ENCODE measurements around the gene ARL4D. TPM values are rescaled to one million over a fixed set of nuclear protein-coding genes. Genes with fewer than 3 reads are reported as not detected.

The ARL4D gene
- total and polyA plus RNA-seq, 2 of the 8 experiments (the other 6 are each of a cell fraction or from before 2014, with no cell fraction given), result 8.4 to 9.2 TPM

DNA sequence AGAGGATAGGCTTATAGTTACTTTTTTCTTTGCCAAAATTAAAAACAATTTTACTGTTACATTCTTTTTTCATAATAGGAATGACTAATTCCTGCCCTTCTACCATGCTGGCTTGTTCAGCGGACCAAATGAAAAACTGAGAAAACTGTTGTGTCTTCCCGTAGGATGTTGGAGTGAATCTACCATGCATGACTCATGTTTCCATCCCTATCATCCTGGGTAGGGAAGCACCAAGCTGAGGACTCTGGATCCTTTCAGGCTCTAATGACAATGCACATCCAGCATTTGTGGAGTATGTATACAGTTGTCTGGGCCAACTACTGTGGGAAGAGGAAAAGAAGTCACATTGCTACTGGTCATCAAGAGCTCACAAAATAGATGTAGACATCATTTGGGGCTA, 43.9 kb downstream of the ARL4D start:
- Histone ChIP-seq H3K4ac (replicated peaks; ENCODE audit: insufficient read length, low read depth, low read length) (no peak overlapping the region), H3K9me3 (ENCODE audit: insufficient read depth in 2 of 2, low read depth in 1 of 2, low read length in 1 of 2) (no peaks in the 10 kb centered on the region), H3K23me2 (ENCODE audit: low read depth, low read length) (no peaks in the 10 kb centered on the region), H2BK5ac (ENCODE audit: low read depth, low read length) (no peak overlapping the region), H2AK5ac (ENCODE audit: low read depth, low read length) (no peak overlapping the region), H3K14ac (ENCODE audit: insufficient read length) (no peak overlapping the region), H3K9ac (replicated peaks in 1 of 4; ENCODE audit: extremely low read depth in 1 of 4, low read depth in 3 of 4, low read length in 3 of 4) (no peak overlapping the region), H3K56ac (replicated peaks; ENCODE audit: insufficient read length, low read depth, low read length) (no peak overlapping the region), H2BK15ac (ENCODE audit: low read length) (no peak overlapping the region), H2BK20ac (ENCODE audit: low read length) (no peak overlapping the region), H4K91ac (replicated peaks; ENCODE audit: insufficient read length, low read length) (no peak overlapping the region), H3K27ac (ENCODE audit: low read depth, low read length) (no peak overlapping the region), H3K4me1 (replicated peaks in 1 of 4; ENCODE audit: control insufficient read depth in 3 of 4, insufficient read depth in 4 of 4, low read length in 3 of 4) (peaks cover 0 to 2% (median 0%) of the 10 kb centered on the region in 4 experiments; a peak in 3 of 7 replicates), H3K27me3 (replicated peaks in 1 of 4; ENCODE audit: control insufficient read depth in 3 of 4, extremely low read depth in 1 of 4, insufficient read depth in 3 of 4, low read length in 3 of 4) (no peaks in the 10 kb centered on the region), H2BK120ac (replicated peaks; ENCODE audit: low read depth, low read length) (no peak overlapping the region), H4K8ac (ENCODE audit: extremely low read depth, insufficient read depth, low read length) (no peak overlapping the region), H3K36me3 (ENCODE audit: control insufficient read depth in 2 of 4, insufficient read depth in 4 of 4, low read length in 3 of 4) (no peaks in the 10 kb centered on the region), H3K4me3 (ENCODE audit: extremely low read depth in 1 of 4, insufficient read depth in 2 of 4, low read depth in 3 of 4, low read length in 4 of 4) (no peak overlapping the region), H4K20me1 (replicated peaks in 1 of 2; ENCODE audit: control insufficient read depth in 1 of 2, insufficient read depth in 2 of 2, low read length in 2 of 2) (no peaks in the 10 kb centered on the region), H3K4me2 (ENCODE audit: insufficient read depth in 1 of 2, low read depth in 2 of 2, low read length in 2 of 2) (no peak overlapping the region), H3K18ac (ENCODE audit: extremely low read depth, low read length) (no peak overlapping the region), H2BK12ac (ENCODE audit: low read depth, low read length) (no peak overlapping the region), H3K79me1 (ENCODE audit: low read depth, low read length) (no peaks in the 10 kb centered on the region), H3K79me2 (ENCODE audit: control insufficient read depth in 1 of 2, insufficient read depth in 2 of 2, low read length in 2 of 2) (no peaks in the 10 kb centered on the region), H4K5ac (ENCODE audit: insufficient read length, low read depth, low read length) (no peak overlapping the region), H2AFZ (ENCODE audit: low read length) (no peak overlapping the region), H3K23ac (ENCODE audit: insufficient read length) (no peak overlapping the region)
- no peak for DNase-seq (ENCODE audit: low read depth in 1 of 2, low spot score in 2 of 2)
- ChIA-PET CTCF (ENCODE audit: partially characterized antibody) (interaction anchor here (0.6 kb wide), 1 partner anchor 39 kb away, joined by 3 read pairs; no protein-coding TSS in a partner anchor), POLR2A (ENCODE audit: partially characterized antibody) (interaction anchor here (1.3 kb wide), 1 partner anchor 41 kb away, joined by 3 read pairs; the partner anchor contains the start of gene DHX8)
- TF ChIP-seq HDAC2 (IDR thresholded peaks at IDR 0.05; ENCODE audit: borderline replicate concordance in 1 of 2, low read depth in 2 of 2, low read length in 2 of 2) (no peak), CBX8 (IDR thresholded peaks at IDR 0.05; ENCODE audit: borderline replicate concordance, low read depth, low read length) (no peak), RFX5 (IDR thresholded peaks at IDR 0.05; ENCODE audit: borderline replicate concordance, low read depth, low read length) (no peak), TEAD4 (IDR thresholded peaks at IDR 0.05; ENCODE audit: low read depth, low read length) (no peak), JUND (IDR thresholded peaks at IDR 0.05; ENCODE audit: low read length) (no peak), EZH2 (IDR thresholded peaks at IDR 0.05; ENCODE audit: low read depth, low read length, severe bottlenecking) (no peak), RXRA (IDR thresholded peaks at IDR 0.05; ENCODE audit: insufficient read depth, low read depth, low read length) (no peak), NRF1 (IDR thresholded peaks at IDR 0.05; ENCODE audit: low read depth, low read length) (no peak)
- no peak for FAIRE-seq
- WGBS, 2 experiments (ENCODE audit: extremely low coverage in 1 of 2, insufficient coverage in 1 of 2, insufficient read length in 1 of 2, insufficient replicate concordance in 2 of 2, low coverage in 1 of 2, low lambda C conversion rate in 2 of 2, missing lambda C conversion rate in 1 of 2), result 66% methylated on average over 2 of the region's 2 CpGs; no CpG with 5 or more reads in 1 of the 2 experiments
